HepG2 (cell line): ENCODE measurements around the gene CACNA2D3. TPM values are rescaled to one million over a fixed set of nuclear protein-coding genes. Genes with fewer than 3 reads are reported as not detected.

ENCODE experiments used
- ATAC-seq: fragments of 200-7000 bp; cut with Tn5 transposase; 3 replicates; pipeline ENCODE4 v1.9.1; 2020; ENCODE audit warnings: mild to moderate bottlenecking, moderate library complexity
- BruUV-seq: library from RNA; stranded (reverse); fragments of 400-500 nt; replicated peaks from 2 replicates; lab custom pipeline; 2021; lab: Mats Ljungman, UMichigan
- CTCF ChIA-PET: fragments of 300-600 bp; formaldehyde crosslinking; extraction: SDS; loops from one replicate; lab custom pipeline; 2021; ENCODE audit warnings: low total read pairs, inconsistent platforms, low intra/inter-chr PET ratio; lab: Yijun Ruan, JAX
- POLR2A ChIA-PET: fragments of 350-600 bp; sonication (Branson Sonifier 250); formaldehyde crosslinking; loops from one replicate; lab custom pipeline; 2020; ENCODE audit warnings: antibody characterized with exemption, inconsistent platforms; lab: Yijun Ruan, JAX
- DNase-seq: peaks from one replicate; pipeline ENCODE4 v3.0.0-alpha.2; 2015; ENCODE audit warnings: low spot score
- FAIRE-seq: peaks from 3 replicates; lab custom pipeline; 2011; peaks lifted over from hg19 to GRCh38; lab: Jason Lieb, UNC
- H2AFZ ChIP-seq: one replicate; pipeline ENCODE4 v1.6.1; 2011; ENCODE audit warnings: low read length, inconsistent platforms
- H3K27ac ChIP-seq: fragments of 300-600 bp; 3 replicates; pipeline ENCODE4 v1.8.0; 2011; ENCODE audit warnings: mixed run types, mild to moderate bottlenecking, mixed read lengths, low read length, inconsistent platforms; ENCODE audit not compliant: insufficient read depth; ENCODE audit errors: extremely low read length
- H3K27me3 ChIP-seq, 2 experiments: fragments of 200-600 bp in 1 of 2; 2 replicates in 1 of 2; 3 replicates in 1 of 2; pipeline versions ENCODE4 v1.6.0 to v1.8.0; 2011; ENCODE audit warnings: low read length in 2 of 2, mild to moderate bottlenecking in 2 of 2, moderate library complexity in 2 of 2, inconsistent platforms in 1 of 2; ENCODE audit not compliant: insufficient read depth in 2 of 2, control insufficient read depth in 1 of 2
- H3K36me3 ChIP-seq, 2 experiments: fragments of 200-600 bp in 1 of 2; replicated peaks in 1 of 2; 2 replicates in 1 of 2; 3 replicates in 1 of 2; pipeline versions ENCODE4 v1.5.1 to v1.8.0; 2011; ENCODE audit warnings: low read length in 2 of 2, inconsistent platforms in 1 of 2; ENCODE audit not compliant: insufficient read depth in 2 of 2, control insufficient read depth in 1 of 2
- H3K4me1 ChIP-seq: 2 replicates; pipeline ENCODE4 v1.5.1; 2012; ENCODE audit warnings: low read length, inconsistent platforms; ENCODE audit not compliant: insufficient read depth
- H3K4me2 ChIP-seq: 2 replicates; pipeline ENCODE4 v1.6.0; 2011; ENCODE audit warnings: low read depth, low read length, inconsistent platforms
- H3K4me3 ChIP-seq, 3 experiments: fragments of 200-600 bp in 1 of 3; sonication (generic), shearing (Covaris generic) in 1 of 3; replicated peaks in 1 of 3; 2 replicates each; pipeline ENCODE4 v1.5.1; 2011 to 2016; ENCODE audit warnings: low read length in 3 of 3, inconsistent platforms in 2 of 3, low read depth in 2 of 3, mild to moderate bottlenecking in 2 of 3, control low read depth in 1 of 3, mixed read lengths in 1 of 3; ENCODE audit not compliant: insufficient read depth in 1 of 3
- H3K79me2 ChIP-seq: one replicate; pipeline ENCODE4 v1.6.1; 2011; ENCODE audit warnings: low read length, inconsistent platforms; ENCODE audit not compliant: insufficient read depth
- H3K9ac ChIP-seq: 2 replicates; pipeline ENCODE4 v1.6.0; 2011; ENCODE audit warnings: mild to moderate bottlenecking, low read depth, low read length, inconsistent platforms; ENCODE audit not compliant: insufficient read depth
- H3K9me3 ChIP-seq: 2 replicates; pipeline ENCODE4 v1.5.1; 2012; ENCODE audit warnings: mild to moderate bottlenecking, low read length
- H4K20me1 ChIP-seq: 2 replicates; pipeline ENCODE4 v1.6.0; 2011; ENCODE audit warnings: inconsistent platforms, mild to moderate bottlenecking, low read length, moderate library complexity; ENCODE audit not compliant: insufficient read depth
- AHR ChIP-seq: IDR thresholded peaks from 2 replicates; pipeline ENCODE4 v1.6.1; 2018; ENCODE audit warnings: missing genetic modification reagents, missing compliant biosample characterization
- ARID2 ChIP-seq: sonication (generic); formaldehyde crosslinking; IDR thresholded peaks from 2 replicates; pipeline ENCODE4 v1.8.1; 2022; ENCODE audit warnings: mild to moderate bottlenecking, missing genetic modification reagents, borderline replicate concordance
- DNMT1 ChIP-seq: sonication (generic); formaldehyde crosslinking; IDR thresholded peaks from 2 replicates; pipeline ENCODE4 v1.5.1; 2020; ENCODE audit warnings: mild to moderate bottlenecking, missing genetic modification reagents
- FLYWCH1 ChIP-seq: sonication (generic); formaldehyde crosslinking; IDR thresholded peaks from 2 replicates; pipeline ENCODE4 v1.8.1; 2023; ENCODE audit warnings: mild to moderate bottlenecking, missing genetic modification reagents
- KDM5A ChIP-seq: fragments of 200-600 bp; sonication (generic); IDR thresholded peaks from 2 replicates; pipeline ENCODE4 v1.7.0; 2018; ENCODE audit warnings: antibody characterized with exemption, mild to moderate bottlenecking, low read length, borderline replicate concordance
- MXI1 ChIP-seq: IDR thresholded peaks from 3 replicates; pipeline ENCODE4 v1.6.1; 2012; ENCODE audit warnings: low read depth, low read length, inconsistent platforms, borderline replicate concordance
- PHF20 ChIP-seq: sonication (generic); formaldehyde crosslinking; IDR thresholded peaks from 2 replicates; pipeline ENCODE4 v1.5.0; 2020; ENCODE audit warnings: mild to moderate bottlenecking, missing genetic modification reagents
- RBM22 ChIP-seq: fragments of 200-400 bp; formaldehyde crosslinking; optimal IDR thresholded peaks from 2 replicates; pipeline ENCODE3; 2017; ENCODE audit warnings: mild to moderate bottlenecking, low read length, moderate library complexity
- SMC3 ChIP-seq: IDR thresholded peaks from 2 replicates; pipeline ENCODE4 v1.6.1; 2011; ENCODE audit warnings: low read length, improper control_type of control experiment
- THAP9 ChIP-seq: sonication (generic); formaldehyde crosslinking; IDR thresholded peaks from 2 replicates; pipeline ENCODE4; 2020; ENCODE audit warnings: missing genetic modification reagents, mild to moderate bottlenecking, borderline replicate concordance
- ZBTB20 ChIP-seq: sonication (generic); formaldehyde crosslinking; IDR thresholded peaks from 2 replicates; pipeline ENCODE4 v1.8.1; 2023; ENCODE audit warnings: missing genetic modification reagents, low read depth, mild to moderate bottlenecking, borderline replicate concordance
- ZNF44 ChIP-seq: sonication (generic); formaldehyde crosslinking; IDR thresholded peaks from 2 replicates; pipeline ENCODE4 v1.5.1; 2020; ENCODE audit warnings: mild to moderate bottlenecking, missing genetic modification reagents
- ZSCAN29 ChIP-seq: sonication (generic); formaldehyde crosslinking; conservative IDR thresholded peaks from 2 replicates; pipeline ENCODE4 v1.4.0; 2020; ENCODE audit warnings: mild to moderate bottlenecking, missing genetic modification reagents
- WGBS: methylation state at CpG from one replicate; pipeline ENCODE4 v1.1.6; 2017; ENCODE audit warnings: low lambda C conversion rate; 5-methylcytosine and 5-hydroxymethylcytosine counted together
- in situ Hi-C: cut with HindIII; loops from 2 replicates; pipeline ENCODE4 v1.10.0; 2017; ENCODE audit warnings: low pct_unique_long_range_greater_than_20kb; ENCODE audit not compliant: extremely low pct_ligation_motif_present
- intact Hi-C: fragments of 100-400 bp; cut with micrococcal nuclease; formaldehyde crosslinking; loops from one replicate; pipeline ENCODE4 v1.10.0; 2022; ENCODE audit not compliant: unreplicated experiment
- polyA plus RNA-seq, 8 experiments: library from polyadenylated mRNA; depleted of rRNA in 3 of 8; stranded (reverse) in 7 of 8; unstranded in 1 of 8; fragments of >200 nt; fragmentation: Illumina TruSeq in 4 of 8; extraction: Trizol in 4 of 8; gene quantifications; 2 replicates each; pipeline versions ENCODE4 v1.2.1 to v1.2.3, GENCODE V29; 2011 to 2016; ENCODE audit warnings: low read depth in 4 of 8, missing spikeins in 1 of 8, mixed read lengths in 1 of 8; ENCODE audit not compliant: insufficient read depth in 1 of 8
- total RNA-seq, 5 experiments: library from RNA; depleted of rRNA; stranded (reverse); fragments of >200 nt; fragmentation: Illumina TruSeq; extraction: Trizol; gene quantifications; 2 replicates each; pipeline ENCODE4 v1.2.3, GENCODE V29; 2016; ENCODE audit warnings: low read depth in 1 of 5
- TF ChIP-seq, protein P1 (sequence below): sonication (generic); formaldehyde crosslinking; conservative IDR thresholded peaks from 2 replicates; pipeline ENCODE4 v1.4.0; 2020; ENCODE audit warnings: missing genetic modification reagents
- TF ChIP-seq, protein P2 (sequence below): sonication (generic); formaldehyde crosslinking; IDR thresholded peaks from 2 replicates; pipeline ENCODE4 v1.8.1; 2023; ENCODE audit warnings: missing genetic modification reagents, mild to moderate bottlenecking, borderline replicate concordance

The CACNA2D3 gene
- total and polyA plus RNA-seq, 2 of the 13 experiments (the other 11 are each of a cell fraction or from before 2014, with no cell fraction given) = not detected

- no peak overlapping the region for H3K9ac ChIP-seq
- no peak overlapping the region for H2AFZ ChIP-seq
- no peak overlapping the region for H3K4me3 ChIP-seq
- POLR2A ChIA-PET = no interaction called here
- H3K27ac ChIP-seq = no peak overlapping the region
- no peak for DNase-seq
- in situ Hi-C loops = no loop called here
- no TSS peak for BruUV-seq
- no peak overlapping the region for H3K4me2 ChIP-seq
- TF ChIP-seq ARID2 (CRISPR knock-in tag) (no peak), ZBTB20 (CRISPR knock-in tag) (no peak), SMC3 (0 out of 2 replicates have a peak, but pooled peaks have one; percentile 20), MXI1 (no peak)
- TF ChIP-seq, all 625 proteins: peak for 1
- H3K9me3 ChIP-seq = no peaks in the 10 kb centered on the region
- 0% methylated on average over 4 of the region's 4 CpGs for WGBS
- H3K36me3 ChIP-seq = no peaks in the 10 kb centered on the region
- H3K4me1 ChIP-seq = no peaks in the 10 kb centered on the region
- FAIRE-seq (no peak), ATAC-seq (peak; percentile 45; the same call in 1 of the 3 replicates)
- CTCF ChIA-PET = no interaction called here
- no peaks in the 10 kb centered on the region for H3K79me2 ChIP-seq
- H4K20me1 ChIP-seq = no peaks in the 10 kb centered on the region
- intact Hi-C loops = loop anchor here (10.0 kb wide), 1 partner anchor 149 kb away; no protein-coding TSS in a partner anchor
- peaks cover 0 to 9% of the 10 kb centered on the region in 2 experiments; a peak in 1 of 5 replicates for H3K27me3 ChIP-seq
Measured at GRCh38 chr3:54294214-54294613, 171.9 kb downstream of the CACNA2D3 start.

GRCh38 chr3:54296531-54296930, 174.2 kb downstream of the CACNA2D3 start:
- Histone ChIP-seq H3K4me2 (no peak overlapping the region), H2AFZ (no peak overlapping the region), H3K9me3 (no peaks in the 10 kb centered on the region), H3K4me1 (no peaks in the 10 kb centered on the region), H3K9ac (no peak overlapping the region), H3K36me3 (no peaks in the 10 kb centered on the region), H3K27ac (no peak overlapping the region), H3K79me2 (no peaks in the 10 kb centered on the region), H3K27me3 (peaks cover 1 to 9% of the 10 kb centered on the region in 2 experiments; a peak in 2 of 5 replicates), H3K4me3 (no peak overlapping the region), H4K20me1 (no peaks in the 10 kb centered on the region)
- WGBS = 3% methylated on average over 8 of the region's 8 CpGs
- POLR2A ChIA-PET = no interaction called here
- DNase-seq (no peak), ATAC-seq (no peak), FAIRE-seq (no peak)
- CTCF ChIA-PET = no interaction called here
- in situ Hi-C loops = no loop called here
- intact Hi-C loops = loop anchor here (10.0 kb wide), 1 partner anchor 152 kb away; no protein-coding TSS in a partner anchor
- BruUV-seq = no TSS peak
- no peak for TF ChIP-seq FLYWCH1 (CRISPR knock-in tag)
- no peak for TF ChIP-seq KDM5A
- no peak for TF ChIP-seq RBM22
- TF ChIP-seq, protein P1, sequence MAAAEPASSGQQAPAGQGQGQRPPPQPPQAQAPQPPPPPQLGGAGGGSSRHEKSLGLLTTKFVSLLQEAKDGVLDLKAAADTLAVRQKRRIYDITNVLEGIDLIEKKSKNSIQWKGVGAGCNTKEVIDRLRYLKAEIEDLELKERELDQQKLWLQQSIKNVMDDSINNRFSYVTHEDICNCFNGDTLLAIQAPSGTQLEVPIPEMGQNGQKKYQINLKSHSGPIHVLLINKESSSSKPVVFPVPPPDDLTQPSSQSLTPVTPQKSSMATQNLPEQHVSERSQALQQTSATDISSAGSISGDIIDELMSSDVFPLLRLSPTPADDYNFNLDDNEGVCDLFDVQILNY (CRISPR knock-in tag) = no peak
- TF ChIP-seq, protein P2, sequence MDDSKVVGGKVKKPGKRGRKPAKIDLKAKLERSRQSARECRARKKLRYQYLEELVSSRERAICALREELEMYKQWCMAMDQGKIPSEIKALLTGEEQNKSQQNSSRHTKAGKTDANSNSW (CRISPR knock-in tag) = no peak
- TF ChIP-seq DNMT1 = no peak
- no peak for TF ChIP-seq PHF20 (CRISPR knock-in tag)
- TF ChIP-seq ZSCAN29 (CRISPR knock-in tag) = no peak
- TF ChIP-seq ZNF44 (CRISPR knock-in tag) = no peak
- no peak for TF ChIP-seq THAP9 (CRISPR knock-in tag)
- no peak for TF ChIP-seq AHR (CRISPR knock-in tag)
